MM.1S (cell line): Measurements from ENCODE around the gene EFCAB14.

Experiments
- DNase-seq: peaks from one replicate; pipeline ENCODE4 v3.0.0-alpha.2; 2015
- H2AFZ ChIP-seq: fragments of 300-600 bp; sonication (generic); 2 replicates; pipeline ENCODE4 v1.6.0; 2016; ENCODE audit warnings: antibody characterized with exemption, low read length
- H3F3A ChIP-seq: fragments of 300-600 bp; sonication (generic); 2 replicates; pipeline ENCODE4 v1.6.1; 2016; ENCODE audit warnings: mild to moderate bottlenecking, antibody characterized with exemption, low read length, moderate library complexity, mixed read lengths; ENCODE audit not compliant: insufficient read depth
- H3K27ac ChIP-seq: fragments of 300-600 bp; sonication (generic); 2 replicates; pipeline ENCODE4 v1.5.1; 2016; ENCODE audit warnings: mild to moderate bottlenecking, low read length
- H3K27me3 ChIP-seq: fragments of 300-600 bp; sonication (generic); replicated peaks from 2 replicates; pipeline ENCODE4 v1.6.0; 2016; ENCODE audit warnings: low read length; ENCODE audit not compliant: insufficient read depth
- H3K36me3 ChIP-seq: fragments of 300-600 bp; sonication (generic); replicated peaks from 2 replicates; pipeline ENCODE4 v1.6.1; 2016; ENCODE audit warnings: mild to moderate bottlenecking, low read length, mixed read lengths; ENCODE audit not compliant: insufficient read depth
- H3K4me1 ChIP-seq: fragments of 300-600 bp; sonication (generic); 2 replicates; pipeline ENCODE4 v1.6.1; 2016; ENCODE audit warnings: low read length, mixed read lengths
- H3K4me2 ChIP-seq: fragments of 300-600 bp; sonication (generic); 2 replicates; pipeline ENCODE4 v1.6.0; 2016; ENCODE audit warnings: low read depth, low read length
- H3K4me3 ChIP-seq: fragments of 300-600 bp; sonication (generic); 2 replicates; pipeline ENCODE4 v1.5.1; 2016; ENCODE audit warnings: low read length, mixed read lengths
- H3K79me2 ChIP-seq: fragments of 300-600 bp; sonication (generic); 2 replicates; pipeline ENCODE4 v1.6.1; 2016; ENCODE audit warnings: mixed run types, low read length, mixed read lengths
- H3K9ac ChIP-seq: fragments of 300-600 bp; sonication (generic); 2 replicates; pipeline ENCODE4 v1.6.1; 2016; ENCODE audit warnings: low read length, mixed read lengths
- H3K9me2 ChIP-seq: fragments of 300-600 bp; sonication (generic); replicated peaks from 2 replicates; pipeline ENCODE4 v1.6.1; 2016; ENCODE audit warnings: mild to moderate bottlenecking, low read length, mixed read lengths; ENCODE audit not compliant: insufficient read depth
- H3K9me3 ChIP-seq: fragments of 300-600 bp; sonication (generic); replicated peaks from 2 replicates; pipeline ENCODE4 v1.6.1; 2016; ENCODE audit warnings: mild to moderate bottlenecking, low read length, mixed read lengths; ENCODE audit not compliant: insufficient read depth
- H4K20me1 ChIP-seq: fragments of 300-600 bp; sonication (generic); 2 replicates; pipeline ENCODE4 v1.6.1; 2016; ENCODE audit warnings: mild to moderate bottlenecking, low read length, moderate library complexity, mixed read lengths; ENCODE audit not compliant: insufficient read depth
- CTCF ChIP-seq: fragments of 300-600 bp; sonication (generic); IDR thresholded peaks from 2 replicates; pipeline ENCODE4 v1.5.1; 2016; ENCODE audit warnings: antibody characterized with exemption, low read length, mixed read lengths
- EZH2 ChIP-seq: fragments of 300-600 bp; sonication (generic); optimal IDR thresholded peaks from 2 replicates; pipeline ENCODE3; 2017; ENCODE audit warnings: low read depth, mild to moderate bottlenecking, antibody characterized with exemption, low read length, mixed read lengths
- EZH2phosphoT487 ChIP-seq: fragments of 300-600 bp; sonication (generic); IDR thresholded peaks from 2 replicates; pipeline ENCODE4 v1.6.1; 2018; ENCODE audit warnings: antibody characterized with exemption, low read length

EFCAB14 gene

GRCh38 chr1:46687921-46688509 is 30.9 kb downstream of the EFCAB14 start:
- Histone ChIP-seq H3K27me3 (no peaks in the 10 kb centered on the region), H3K9me3 (no peaks in the 10 kb centered on the region), H3K4me2 (no peak overlapping the region), H2AFZ (no peak overlapping the region), H3F3A (peaks cover 19% of the 10 kb centered on the region), H3K4me1 (peaks cover 34% of the 10 kb centered on the region), H3K79me2 (no peaks in the 10 kb centered on the region), H3K36me3 (peaks cover 19% of the 10 kb centered on the region), H3K9me2 (no peaks in the 10 kb centered on the region), H3K9ac (no peak overlapping the region), H4K20me1 (no peaks in the 10 kb centered on the region), H3K27ac (no peak overlapping the region), H3K4me3 (no peak overlapping the region)
- no peak for DNase-seq
- TF ChIP-seq CTCF (no peak), EZH2 (no peak), EZH2phosphoT487 (no peak)

GRCh38 chr1:46687093-46687659 is 31.7 kb downstream of the EFCAB14 start:
- Histone ChIP-seq H3K36me3 (peaks cover 19% of the 10 kb centered on the region), H3K9me3 (no peaks in the 10 kb centered on the region), H3K4me1 (peaks cover 34% of the 10 kb centered on the region), H2AFZ (no peak overlapping the region), H3K9ac (no peak overlapping the region), H3K27me3 (no peaks in the 10 kb centered on the region), H3K79me2 (no peaks in the 10 kb centered on the region), H3K27ac (no peak overlapping the region), H3K9me2 (no peaks in the 10 kb centered on the region), H3F3A (peaks cover 19% of the 10 kb centered on the region), H3K4me2 (no peak overlapping the region), H3K4me3 (no peak overlapping the region), H4K20me1 (no peaks in the 10 kb centered on the region)
- TF ChIP-seq CTCF (no peak), EZH2phosphoT487 (no peak), EZH2 (no peak)
- DNase-seq = no peak

- peaks cover 19% of the 10 kb centered on the region for H3K36me3 ChIP-seq
- no peak overlapping the region for H3K4me3 ChIP-seq
- H3K4me1 ChIP-seq = peaks cover 28% of the 10 kb centered on the region
- H3K9ac ChIP-seq = no peak overlapping the region
- TF ChIP-seq EZH2 = no peak
- no peak for TF ChIP-seq EZH2phosphoT487
- no peaks in the 10 kb centered on the region for H3K79me2 ChIP-seq
- H3K9me2 ChIP-seq = no peaks in the 10 kb centered on the region
- H3K9me3 ChIP-seq = no peaks in the 10 kb centered on the region
- no peak overlapping the region for H3K27ac ChIP-seq
- H3K27me3 ChIP-seq = no peaks in the 10 kb centered on the region
- DNase-seq = no peak
- H3F3A ChIP-seq = peaks cover 19% of the 10 kb centered on the region
- no peak overlapping the region for H3K4me2 ChIP-seq
- no peaks in the 10 kb centered on the region for H4K20me1 ChIP-seq
- H2AFZ ChIP-seq = no peak overlapping the region
Measured at GRCh38 chr1:46686255-46686654, 32.7 kb downstream of the EFCAB14 start.

GRCh38 chr1:46684670-46685069 is 34.2 kb downstream of the EFCAB14 start:
- Histone ChIP-seq H3K4me2 (no peak overlapping the region), H3K27ac (no peak overlapping the region), H3K79me2 (no peaks in the 10 kb centered on the region), H3K4me1 (peaks cover 12% of the 10 kb centered on the region), H3K9ac (no peak overlapping the region), H3K4me3 (no peak overlapping the region), H3K9me3 (no peaks in the 10 kb centered on the region), H3K36me3 (peaks cover 19% of the 10 kb centered on the region), H4K20me1 (no peaks in the 10 kb centered on the region), H3K27me3 (no peaks in the 10 kb centered on the region), H2AFZ (no peak overlapping the region), H3K9me2 (no peaks in the 10 kb centered on the region), H3F3A (peaks cover 8% of the 10 kb centered on the region)
- TF ChIP-seq CTCF = no peak
- no peak for TF ChIP-seq EZH2phosphoT487
- no peak for TF ChIP-seq EZH2
- DNase-seq = no peak
